H9 (cell line): ENCODE results near the gene TAGLN. TPM values are rescaled to one million over a fixed set of nuclear protein-coding genes. Genes with fewer than 3 reads are reported as not detected.

ENCODE experiments used
- DNase-seq: peaks from one replicate; pipeline ENCODE4 v3.0.0-alpha.2; 2017
- H2AFZ ChIP-seq: one replicate; pipeline ENCODE4 v1.6.1; 2013; ENCODE audit warnings: mild to moderate bottlenecking, low read length, control low read depth, moderate library complexity
- H2AK5ac ChIP-seq: 2 replicates; pipeline ENCODE4 v1.6.1; 2013; ENCODE audit warnings: low read length, control low read depth, mixed read lengths; ENCODE audit not compliant: insufficient read length
- H2BK120ac ChIP-seq: one replicate; pipeline ENCODE4 v1.6.1; 2013; ENCODE audit warnings: low read depth, mild to moderate bottlenecking, low read length, control low read depth, inconsistent platforms; ENCODE audit not compliant: poor library complexity, severe bottlenecking
- H2BK12ac ChIP-seq: 2 replicates; pipeline ENCODE4 v1.6.1; 2013; ENCODE audit warnings: low read length, control low read depth, mixed read lengths, low read depth; ENCODE audit not compliant: insufficient read length
- H2BK15ac ChIP-seq: 2 replicates; pipeline ENCODE4 v1.6.1; 2013; ENCODE audit warnings: low read depth, low read length, control low read depth
- H2BK20ac ChIP-seq: one replicate; pipeline ENCODE4 v1.6.1; 2013; ENCODE audit warnings: low read depth, mild to moderate bottlenecking, low read length, control low read depth, inconsistent platforms; ENCODE audit not compliant: poor library complexity, severe bottlenecking
- H2BK5ac ChIP-seq: 2 replicates; pipeline ENCODE4 v1.6.1; 2013; ENCODE audit warnings: low read length, control low read depth, mixed read lengths; ENCODE audit not compliant: insufficient read length
- H3K14ac ChIP-seq: 2 replicates; pipeline ENCODE4 v1.6.1; 2013; ENCODE audit warnings: low read length, control low read depth; ENCODE audit not compliant: insufficient read depth
- H3K18ac ChIP-seq: 2 replicates; pipeline ENCODE4 v1.6.1; 2013; ENCODE audit warnings: low read depth, mild to moderate bottlenecking, mixed read lengths, low read length, control low read depth; ENCODE audit not compliant: insufficient read length
- H3K23ac ChIP-seq: 2 replicates; pipeline ENCODE4 v1.6.1; 2013; ENCODE audit warnings: low read length, control low read depth, mixed read lengths, low read depth; ENCODE audit not compliant: insufficient read length
- H3K23me2 ChIP-seq: 2 replicates; pipeline ENCODE4 v1.6.1; 2013; ENCODE audit warnings: low read depth, mild to moderate bottlenecking, mixed read lengths, low read length, control low read depth; ENCODE audit not compliant: insufficient read length, poor library complexity, severe bottlenecking
- H3K27ac ChIP-seq: 2 replicates; pipeline ENCODE4 v1.5.1; 2013; ENCODE audit warnings: low read length, control low read depth, mixed read lengths, low read depth; ENCODE audit not compliant: insufficient read length
- H3K27me3 ChIP-seq: 2 replicates; pipeline ENCODE4 v1.6.1; 2013; ENCODE audit warnings: low read length, control low read depth, inconsistent platforms; ENCODE audit not compliant: insufficient read depth
- H3K4ac ChIP-seq: 2 replicates; pipeline ENCODE4 v1.6.1; 2013; ENCODE audit warnings: low read depth, mild to moderate bottlenecking, control low read depth, inconsistent platforms, low read length, moderate library complexity
- H3K4me1 ChIP-seq: 2 replicates; pipeline ENCODE4 v1.6.1; 2013; ENCODE audit warnings: low read length, control low read depth, inconsistent platforms; ENCODE audit not compliant: insufficient read depth
- H3K4me2 ChIP-seq: 2 replicates; pipeline ENCODE4 v1.6.1; 2013; ENCODE audit warnings: low read length, control low read depth, mixed read lengths; ENCODE audit not compliant: insufficient read length, insufficient read depth
- H3K56ac ChIP-seq: 2 replicates; pipeline ENCODE4 v1.6.1; 2013; ENCODE audit warnings: low read depth, mild to moderate bottlenecking, mixed read lengths, low read length, control low read depth; ENCODE audit not compliant: insufficient read length
- H3K79me1 ChIP-seq: 2 replicates; pipeline ENCODE4 v1.6.1; 2013; ENCODE audit warnings: low read depth, mild to moderate bottlenecking, moderate library complexity, low read length, control low read depth, inconsistent platforms; ENCODE audit not compliant: insufficient read depth, poor library complexity, severe bottlenecking
- H3K79me2 ChIP-seq: 2 replicates; pipeline ENCODE4 v1.6.1; 2013; ENCODE audit warnings: low read length, control low read depth, inconsistent platforms; ENCODE audit not compliant: insufficient read depth
- H3K9ac ChIP-seq: 2 replicates; pipeline ENCODE4 v1.6.1; 2013; ENCODE audit warnings: low read length, control low read depth, mixed read lengths; ENCODE audit not compliant: insufficient read length; ENCODE audit errors: extremely low read depth
- H3K9me3 ChIP-seq: one replicate; pipeline ENCODE4 v1.6.1; 2013; ENCODE audit warnings: low read depth, low read length, inconsistent platforms; ENCODE audit not compliant: control insufficient read depth
- H3T11ph ChIP-seq: one replicate; pipeline ENCODE4 v1.6.1; 2013; ENCODE audit warnings: mild to moderate bottlenecking, low read length, control low read depth, inconsistent platforms
- H4K20me1 ChIP-seq: one replicate; pipeline ENCODE4 v1.6.1; 2013; ENCODE audit not compliant: control insufficient read depth, insufficient read length, insufficient read depth
- H4K5ac ChIP-seq: 2 replicates; pipeline ENCODE4 v1.6.1; 2013; ENCODE audit warnings: low read depth, mild to moderate bottlenecking, mixed read lengths, low read length, control low read depth; ENCODE audit not compliant: insufficient read length
- H4K8ac ChIP-seq: replicated peaks from 2 replicates; pipeline ENCODE4 v1.6.1; 2013; ENCODE audit warnings: low read length, control low read depth, mixed read lengths, low read depth; ENCODE audit not compliant: insufficient read length
- H4K91ac ChIP-seq: 2 replicates; pipeline ENCODE4 v1.6.1; 2013; ENCODE audit warnings: low read depth, mild to moderate bottlenecking, moderate library complexity, mixed read lengths, low read length, control low read depth; ENCODE audit not compliant: insufficient read length
- H3K27ac Mint-ChIP-seq, 3 experiments: 2 replicates in 2 of 3; 3 replicates in 1 of 3; pipeline ENCODE4 v1.8.0; 2020 to 2021; ENCODE audit warnings: mixed read lengths in 3 of 3, mild to moderate bottlenecking in 1 of 3, moderate library complexity in 1 of 3
- H3K27me3 Mint-ChIP-seq: 2 replicates; pipeline ENCODE4 v1.8.0; 2021; ENCODE audit warnings: low read depth, mild to moderate bottlenecking, moderate library complexity, mixed read lengths
- H3K36me3 Mint-ChIP-seq, 3 experiments: 2 replicates in 2 of 3; 3 replicates in 1 of 3; pipeline ENCODE4 v1.8.0; 2020 to 2021; ENCODE audit warnings: low read depth in 3 of 3, mixed read lengths in 3 of 3; ENCODE audit not compliant: insufficient read depth in 1 of 3
- H3K4me1 Mint-ChIP-seq, 2 experiments: 2 replicates each; pipeline ENCODE4 v1.8.0; 2020; ENCODE audit warnings: mixed read lengths in 2 of 2
- H3K4me3 Mint-ChIP-seq, 2 experiments: 2 replicates in 1 of 2; 3 replicates in 1 of 2; pipeline ENCODE4 v1.8.0; 2020 to 2021; ENCODE audit warnings: mild to moderate bottlenecking in 2 of 2, mixed read lengths in 2 of 2, moderate library complexity in 1 of 2
- H3K9me3 Mint-ChIP-seq, 2 experiments: 2 replicates in 1 of 2; 3 replicates in 1 of 2; pipeline ENCODE4 v1.8.0; 2020; ENCODE audit warnings: mild to moderate bottlenecking in 2 of 2, mixed read lengths in 2 of 2, moderate library complexity in 1 of 2
- WGBS: extraction: QIAGEN DNeasy Blood & Tissue Kit; methylation state at CpG from one replicate; pipeline ENCODE4 v1.1.7; 2013; ENCODE audit warnings: missing lambda C conversion rate, low lambda C conversion rate, mixed read lengths; ENCODE audit not compliant: insufficient read length; ENCODE audit errors: extremely low coverage; 5-methylcytosine and 5-hydroxymethylcytosine counted together
- total RNA-seq: library from RNA; stranded (reverse); gene quantifications from 2 replicates; pipeline ENCODE4 v1.2.1, GENCODE V29; 2021
- TF ChIP-seq, protein P1 (sequence below): fragments of 200-600 bp; sonication (generic); conservative IDR thresholded peaks from 3 replicates; pipeline ENCODE4 v1.8.0; 2021; ENCODE audit warnings: antibody characterized with exemption, mild to moderate bottlenecking

TAGLN gene
- total RNA-seq, 1 experiment from 2014 or later = 176 TPM

DNA sequence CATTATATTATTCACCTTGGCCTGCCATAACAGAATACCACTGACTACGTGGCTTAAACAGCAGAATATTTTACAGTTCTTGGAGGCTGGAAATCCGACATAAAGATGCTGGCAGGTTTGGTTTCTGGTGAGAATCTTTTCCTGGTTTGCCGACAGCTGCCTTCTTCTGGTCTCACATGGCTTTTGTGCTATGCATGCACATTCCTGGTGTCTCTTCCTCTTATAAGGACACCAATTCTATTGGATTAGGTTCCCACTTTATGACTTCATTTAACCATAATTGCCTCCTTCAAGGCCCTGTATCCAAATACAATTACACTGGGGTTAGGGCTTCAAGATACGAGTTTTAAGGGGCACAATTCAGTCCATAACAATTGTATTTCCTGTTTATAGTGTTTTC lies 50.4 kb downstream of the TAGLN start:
- no peak for DNase-seq
- no peak overlapping the region for H2AFZ ChIP-seq
- H3K56ac ChIP-seq = no peak overlapping the region
- no peak overlapping the region for H4K91ac ChIP-seq
- no peaks in the 10 kb centered on the region for H3K27me3 Mint-ChIP-seq
- H3K9me3 Mint-ChIP-seq = no peaks in the 10 kb centered on the region; a peak in 1 of 5 replicates
- H2BK20ac ChIP-seq = no peak overlapping the region
- H3K4me3 Mint-ChIP-seq = no peak overlapping the region
- no peak overlapping the region for H3T11ph ChIP-seq
- H3K23ac ChIP-seq = no peak overlapping the region
- no peak overlapping the region for H4K5ac ChIP-seq
- no peak overlapping the region for H3K18ac ChIP-seq
- no peaks in the 10 kb centered on the region for H4K20me1 ChIP-seq
- TF ChIP-seq, protein P1, sequence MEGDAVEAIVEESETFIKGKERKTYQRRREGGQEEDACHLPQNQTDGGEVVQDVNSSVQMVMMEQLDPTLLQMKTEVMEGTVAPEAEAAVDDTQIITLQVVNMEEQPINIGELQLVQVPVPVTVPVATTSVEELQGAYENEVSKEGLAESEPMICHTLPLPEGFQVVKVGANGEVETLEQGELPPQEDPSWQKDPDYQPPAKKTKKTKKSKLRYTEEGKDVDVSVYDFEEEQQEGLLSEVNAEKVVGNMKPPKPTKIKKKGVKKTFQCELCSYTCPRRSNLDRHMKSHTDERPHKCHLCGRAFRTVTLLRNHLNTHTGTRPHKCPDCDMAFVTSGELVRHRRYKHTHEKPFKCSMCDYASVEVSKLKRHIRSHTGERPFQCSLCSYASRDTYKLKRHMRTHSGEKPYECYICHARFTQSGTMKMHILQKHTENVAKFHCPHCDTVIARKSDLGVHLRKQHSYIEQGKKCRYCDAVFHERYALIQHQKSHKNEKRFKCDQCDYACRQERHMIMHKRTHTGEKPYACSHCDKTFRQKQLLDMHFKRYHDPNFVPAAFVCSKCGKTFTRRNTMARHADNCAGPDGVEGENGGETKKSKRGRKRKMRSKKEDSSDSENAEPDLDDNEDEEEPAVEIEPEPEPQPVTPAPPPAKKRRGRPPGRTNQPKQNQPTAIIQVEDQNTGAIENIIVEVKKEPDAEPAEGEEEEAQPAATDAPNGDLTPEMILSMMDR = no peak
- H3K27me3 ChIP-seq = no peaks in the 10 kb centered on the region
- no peaks in the 10 kb centered on the region for H3K4me1 ChIP-seq
- no peak overlapping the region for H3K4me2 ChIP-seq
- H3K4ac ChIP-seq = no peak overlapping the region
- H3K14ac ChIP-seq = no peak overlapping the region
- no peaks in the 10 kb centered on the region for H3K79me1 ChIP-seq
- no peak overlapping the region for H2BK5ac ChIP-seq
- H2BK120ac ChIP-seq = no peak overlapping the region
- H4K8ac ChIP-seq = no peak overlapping the region
- no peak overlapping the region for H3K27ac Mint-ChIP-seq
- no peaks in the 10 kb centered on the region for H3K23me2 ChIP-seq
- peaks cover 0 to 2% of the 10 kb centered on the region in 2 experiments; a peak in 2 of 4 replicates for H3K4me1 Mint-ChIP-seq
- peaks cover 31 to 63% (median 60%) of the 10 kb centered on the region in 3 experiments for H3K36me3 Mint-ChIP-seq
- no peak overlapping the region for H3K27ac ChIP-seq
- H3K9me3 ChIP-seq = no peaks in the 10 kb centered on the region
- H2BK12ac ChIP-seq = no peak overlapping the region
- WGBS = no CpG with 5 or more reads among the region's 4 CpGs
- H3K79me2 ChIP-seq = no peaks in the 10 kb centered on the region
- H2BK15ac ChIP-seq = no peak overlapping the region
- H3K9ac ChIP-seq = no peak overlapping the region
- no peak overlapping the region for H2AK5ac ChIP-seq
